PC-3 (cell line): ENCODE data around the gene TPP2. TPM values are rescaled to one million over a fixed set of nuclear protein-coding genes. Genes with fewer than 3 reads are reported as not detected.

ENCODE experiments used
- ATAC-seq: fragments of 200-7000 bp; cut with Tn5 transposase; 2 replicates; pipeline ENCODE4 v1.9.1; 2020; ENCODE audit warnings: mild to moderate bottlenecking, moderate library complexity
- BruUV-seq: library from RNA; stranded (reverse); fragments of 400-500 nt; replicated peaks from 2 replicates; lab custom pipeline; 2021; lab: Mats Ljungman, UMichigan
- CTCF ChIA-PET: fragments of 300-600 bp; sonication (Branson Sonifier 250); formaldehyde crosslinking; loops from one replicate; lab custom pipeline; 2022; ENCODE audit warnings: antibody characterized with exemption; lab: Charles Lee
- POLR2A ChIA-PET: fragments of 300-600 bp; sonication (Branson Sonifier 250); formaldehyde crosslinking; loops from one replicate; lab custom pipeline; 2022; ENCODE audit warnings: antibody characterized with exemption; ENCODE audit not compliant: unreplicated experiment; lab: Charles Lee
- DNase-seq: peaks from one replicate; pipeline ENCODE4 v3.0.0-alpha.2; 2015
- H2AFZ ChIP-seq: fragments of 300-600 bp; sonication (generic); 2 replicates; pipeline ENCODE4 v1.6.0; 2016; ENCODE audit warnings: antibody characterized with exemption, low read length
- H3F3A ChIP-seq: fragments of 300-600 bp; sonication (generic); one replicate; pipeline ENCODE4 v1.6.0; 2017; ENCODE audit warnings: antibody characterized with exemption, low read length, control low read depth, mild to moderate bottlenecking; ENCODE audit not compliant: unreplicated experiment
- H3K27ac ChIP-seq: fragments of 300-600 bp; sonication (generic); 2 replicates; pipeline ENCODE4 v1.5.1; 2016; ENCODE audit warnings: mild to moderate bottlenecking, low read length
- H3K27me3 ChIP-seq: fragments of 300-600 bp; sonication (generic); 2 replicates; pipeline ENCODE4 v1.6.1; 2016; ENCODE audit warnings: low read length, mixed read lengths
- H3K36me3 ChIP-seq: fragments of 300-600 bp; sonication (generic); 2 replicates; pipeline ENCODE4 v1.6.1; 2016; ENCODE audit warnings: low read depth, mixed run types, low read length, mixed read lengths
- H3K4me1 ChIP-seq: fragments of 300-600 bp; sonication (generic); 2 replicates; pipeline ENCODE4 v1.5.1; 2016; ENCODE audit warnings: low read length; ENCODE audit not compliant: insufficient read depth
- H3K4me2 ChIP-seq: fragments of 300-600 bp; sonication (generic); 2 replicates; pipeline ENCODE4 v1.6.0; 2016; ENCODE audit warnings: low read length
- H3K4me3 ChIP-seq: fragments of 300-600 bp; sonication (generic); 2 replicates; pipeline ENCODE4 v1.5.1; 2016; ENCODE audit warnings: mild to moderate bottlenecking, low read length, mixed read lengths
- H3K79me2 ChIP-seq: fragments of 300-600 bp; sonication (generic); 2 replicates; pipeline ENCODE4 v1.6.1; 2017; ENCODE audit warnings: low read length, mixed read lengths
- H3K9ac ChIP-seq: fragments of 300-600 bp; sonication (generic); 2 replicates; pipeline ENCODE4 v1.6.0; 2016; ENCODE audit warnings: mild to moderate bottlenecking, low read length
- H3K9me2 ChIP-seq: fragments of 300-600 bp; sonication (generic); replicated peaks from 2 replicates; pipeline ENCODE4 v1.6.1; 2016; ENCODE audit warnings: mixed run types, low read length, mixed read lengths
- H3K9me3 ChIP-seq: fragments of 300-600 bp; sonication (generic); 2 replicates; pipeline ENCODE4 v1.6.1; 2016; ENCODE audit warnings: low read length, mixed read lengths
- H4K20me1 ChIP-seq: fragments of 300-600 bp; sonication (generic); 2 replicates; pipeline ENCODE4 v1.6.1; 2016; ENCODE audit warnings: low read length, mixed read lengths
- CTCF ChIP-seq: fragments of 300-600 bp; sonication (generic); conservative IDR thresholded peaks from 2 replicates; pipeline ENCODE4 v1.5.1; 2017; ENCODE audit warnings: antibody characterized with exemption, low read depth, mild to moderate bottlenecking, low read length
- EZH2 ChIP-seq: fragments of 300-600 bp; sonication (generic); IDR thresholded peaks from one replicate; pipeline ENCODE4 v1.6.1; 2017; ENCODE audit warnings: antibody characterized with exemption, mild to moderate bottlenecking, low read length; ENCODE audit not compliant: unreplicated experiment
- EZH2phosphoT487 ChIP-seq: fragments of 300-600 bp; sonication (generic); IDR thresholded peaks from 2 replicates; pipeline ENCODE4 v1.6.1; 2018; ENCODE audit warnings: mild to moderate bottlenecking, antibody characterized with exemption, low read length, borderline replicate concordance
- intact Hi-C: fragments of 100-400 bp; cut with micrococcal nuclease; formaldehyde crosslinking; loops from 2 replicates; pipeline ENCODE4 v1.9.0; 2023
- total RNA-seq: library from RNA; depleted of rRNA; stranded (reverse); fragments of >200 nt; gene quantifications from 2 replicates; pipeline ENCODE4 v1.2.3, GENCODE V29; 2014

The TPP2 gene
- total RNA-seq, 1 experiment from 2014 or later, result 30.4 TPM

- no peak for TF ChIP-seq CTCF
- no peak for TF ChIP-seq EZH2phosphoT487
- TF ChIP-seq EZH2, result no peak
- POLR2A ChIA-PET, result no interaction called here
- no peak overlapping the region for H3K4me3 ChIP-seq
- H3K27ac ChIP-seq, result no peak overlapping the region
- H3K27me3 ChIP-seq, result no peaks in the 10 kb centered on the region
- CTCF ChIA-PET, result no interaction called here
- H3K79me2 ChIP-seq, result no peaks in the 10 kb centered on the region
- H3K36me3 ChIP-seq, result peaks cover 22% of the 10 kb centered on the region
- BruUV-seq, result no TSS peak
- ATAC-seq, result no peak
- intact Hi-C loops, result no loop called here
- no peak overlapping the region for H3K4me2 ChIP-seq
- H3F3A ChIP-seq, result no peaks in the 10 kb centered on the region
- no peaks in the 10 kb centered on the region for H3K4me1 ChIP-seq
- no peaks in the 10 kb centered on the region for H3K9me2 ChIP-seq
- no peak overlapping the region for H2AFZ ChIP-seq
- no peaks in the 10 kb centered on the region for H4K20me1 ChIP-seq
- no peaks in the 10 kb centered on the region for H3K9me3 ChIP-seq
- no peak for DNase-seq
- H3K9ac ChIP-seq, result no peak overlapping the region
Measured at GRCh38 chr13:102667911-102668310, 71.1 kb downstream of the TPP2 start.

DNA sequence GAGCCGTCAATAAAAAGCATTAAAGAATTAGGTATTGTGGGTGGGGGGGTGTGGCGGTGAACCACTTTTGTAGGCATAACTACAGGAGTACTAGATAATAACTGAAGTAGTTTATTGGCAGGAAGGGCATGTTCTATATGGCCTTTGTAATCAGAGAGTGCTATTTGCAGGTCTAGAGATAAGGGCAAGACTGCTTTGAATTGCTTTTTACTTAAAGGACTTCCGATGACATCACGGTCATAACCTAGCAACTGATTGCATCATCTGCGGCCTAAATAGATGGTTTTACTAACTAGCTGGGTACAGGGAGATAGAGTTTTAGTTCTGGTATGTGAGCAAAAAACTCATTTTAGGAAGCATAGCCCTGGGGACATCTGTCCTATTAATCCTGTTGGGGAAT is 73.3 kb downstream of the TPP2 start:
- no TSS peak for BruUV-seq
- Histone ChIP-seq H3K27me3 (no peaks in the 10 kb centered on the region), H3K9me2 (no peaks in the 10 kb centered on the region), H3K9me3 (no peaks in the 10 kb centered on the region), H3K4me3 (no peak overlapping the region), H3K36me3 (peaks cover 20% of the 10 kb centered on the region), H3K4me2 (no peak overlapping the region), H3K4me1 (no peaks in the 10 kb centered on the region), H3K9ac (no peak overlapping the region), H3K27ac (no peak overlapping the region), H4K20me1 (no peaks in the 10 kb centered on the region), H3K79me2 (no peaks in the 10 kb centered on the region), H3F3A (no peaks in the 10 kb centered on the region), H2AFZ (no peak overlapping the region)
- ATAC-seq (no peak), DNase-seq (no peak)
- TF ChIP-seq EZH2phosphoT487, result no peak
- TF ChIP-seq EZH2, result no peak
- TF ChIP-seq CTCF, result no peak
- intact Hi-C loops, result no loop called here
- ChIA-PET CTCF (no interaction called here), POLR2A (no interaction called here)

DNA sequence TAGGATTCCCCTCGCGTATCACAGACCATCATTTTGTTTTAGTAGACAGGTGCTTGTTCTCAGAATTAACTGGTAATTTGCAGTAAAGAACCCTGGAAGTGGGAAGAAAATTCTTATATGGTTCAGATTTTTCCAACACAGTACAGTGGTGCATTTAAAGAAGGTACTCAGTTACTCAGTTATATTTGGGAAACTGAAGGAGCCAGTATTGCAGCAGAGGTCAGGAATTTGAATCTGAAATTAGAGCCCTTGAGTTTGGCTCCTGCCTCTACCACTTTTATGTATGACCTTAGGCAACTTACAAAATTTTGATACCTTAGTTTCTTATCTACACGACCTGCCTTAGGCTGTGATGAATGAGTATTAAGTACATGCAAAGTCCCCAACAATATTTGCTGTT is 78.3 kb downstream of the TPP2 start:
- Histone ChIP-seq H3K4me2 (no peak overlapping the region), H3K9me3 (no peaks in the 10 kb centered on the region), H3K4me3 (no peak overlapping the region), H2AFZ (no peak overlapping the region), H3K79me2 (no peaks in the 10 kb centered on the region), H3K27ac (no peak overlapping the region), H3K4me1 (no peaks in the 10 kb centered on the region), H3F3A (no peaks in the 10 kb centered on the region), H3K9me2 (no peaks in the 10 kb centered on the region), H4K20me1 (no peaks in the 10 kb centered on the region), H3K27me3 (no peaks in the 10 kb centered on the region), H3K9ac (no peak overlapping the region), H3K36me3 (peaks cover 7% of the 10 kb centered on the region; the same call in 1 of the 2 replicates)
- BruUV-seq, result no TSS peak
- ATAC-seq (no peak), DNase-seq (no peak)
- intact Hi-C loops, result no loop called here
- no peak for TF ChIP-seq EZH2phosphoT487
- TF ChIP-seq EZH2, result no peak
- TF ChIP-seq CTCF, result no peak
- POLR2A ChIA-PET, result no interaction called here
- CTCF ChIA-PET, result no interaction called here
